GM23338 (cell line): ENCODE measurements around the gene HNF1A. TPM values are rescaled to one million over a fixed set of nuclear protein-coding genes. Genes with fewer than 3 reads are reported as not detected.
A peak's percentile ranks its signal among the peaks of the same experiment; 100 is the strongest.

Source experiments
- ATAC-seq: fragments of 200-7000 bp; cut with Tn5 transposase; 3 replicates; pipeline ENCODE4 v1.9.1; 2020
- DNase-seq: peaks from one replicate; pipeline ENCODE4 v3.0.0-alpha.2; 2015; ENCODE audit warnings: low spot score
- H2AFZ ChIP-seq: fragments of 200-600 bp; sonication (generic); 2 replicates; pipeline ENCODE4 v1.8.0; 2016; ENCODE audit warnings: antibody characterized with exemption, mild to moderate bottlenecking, moderate library complexity
- H3F3A ChIP-seq: fragments of 200-600 bp; sonication (generic); replicated peaks from 2 replicates; pipeline ENCODE4 v1.8.0; 2017; ENCODE audit warnings: antibody characterized with exemption, mixed run types, low read depth
- H3K27ac ChIP-seq: fragments of 200-600 bp; sonication (generic); 2 replicates; pipeline ENCODE4 v1.6.1; 2016; ENCODE audit warnings: low read depth
- H3K27me3 ChIP-seq: fragments of 200-600 bp; sonication (generic); 2 replicates; pipeline ENCODE4 v1.8.0; 2016; ENCODE audit warnings: mild to moderate bottlenecking, mixed run types, moderate library complexity; ENCODE audit not compliant: insufficient read depth
- H3K36me3 ChIP-seq: fragments of 200-600 bp; sonication (generic); 2 replicates; pipeline ENCODE4 v1.8.0; 2016; ENCODE audit warnings: mild to moderate bottlenecking; ENCODE audit not compliant: insufficient read depth
- H3K4me1 ChIP-seq: fragments of 200-600 bp; sonication (generic); 2 replicates; pipeline ENCODE4 v1.8.0; 2016; ENCODE audit warnings: mild to moderate bottlenecking, moderate library complexity; ENCODE audit not compliant: insufficient read depth
- H3K4me2 ChIP-seq: fragments of 200-600 bp; sonication (generic); 2 replicates; pipeline ENCODE4 v1.7.1; 2017; ENCODE audit warnings: mixed run types
- H3K4me3 ChIP-seq: fragments of 200-600 bp; sonication (generic); 2 replicates; pipeline ENCODE4 v1.6.1; 2016; ENCODE audit warnings: mixed run types
- H3K79me2 ChIP-seq: fragments of 200-600 bp; sonication (generic); replicated peaks from 2 replicates; pipeline ENCODE4 v1.8.0; 2017; ENCODE audit warnings: mild to moderate bottlenecking; ENCODE audit not compliant: insufficient read depth
- H3K9me2 ChIP-seq: fragments of 200-600 bp; sonication (generic); 2 replicates; pipeline ENCODE4 v1.8.0; 2017; ENCODE audit not compliant: insufficient read depth
- H4K20me1 ChIP-seq: fragments of 200-600 bp; sonication (generic); replicated peaks from 2 replicates; pipeline ENCODE4 v1.8.0; 2017; ENCODE audit warnings: mild to moderate bottlenecking; ENCODE audit not compliant: insufficient read depth
- H3K27ac Mint-ChIP-seq: 2 replicates; pipeline ENCODE4 v1.8.0; 2020; ENCODE audit warnings: inconsistent platforms, mild to moderate bottlenecking, moderate library complexity, mixed read lengths
- H3K27me3 Mint-ChIP-seq: 3 replicates; pipeline ENCODE4 v1.8.0; 2022; ENCODE audit warnings: low read depth, mild to moderate bottlenecking, moderate library complexity, mixed read lengths, inconsistent platforms; ENCODE audit not compliant: insufficient read depth, poor library complexity
- H3K36me3 Mint-ChIP-seq: 3 replicates; pipeline ENCODE4 v1.8.0; 2021; ENCODE audit warnings: low read depth, mild to moderate bottlenecking, inconsistent platforms, moderate library complexity, mixed read lengths
- H3K4me1 Mint-ChIP-seq: 3 replicates; pipeline ENCODE4 v1.8.0; 2020; ENCODE audit warnings: mild to moderate bottlenecking, inconsistent platforms, mixed read lengths
- H3K4me3 Mint-ChIP-seq: 3 replicates; pipeline ENCODE4 v1.8.0; 2021; ENCODE audit warnings: moderate library complexity, mild to moderate bottlenecking, inconsistent platforms, mixed read lengths
- H3K9me3 Mint-ChIP-seq: 3 replicates; pipeline ENCODE4 v1.8.0; 2020; ENCODE audit warnings: moderate library complexity, mild to moderate bottlenecking, inconsistent platforms, mixed read lengths
- CREB1 ChIP-seq: fragments of 250-450 bp; sonication (Bioruptor Pico); IDR thresholded peaks from 2 replicates; pipeline ENCODE4 v1.5.0; 2020; ENCODE audit warnings: low read depth, mild to moderate bottlenecking, moderate library complexity
- CTCF ChIP-seq, 2 experiments: fragments of 200-600 bp in 1 of 2; sonication (generic) in 1 of 2; conservative IDR thresholded peaks; 2 replicates each; pipeline versions ENCODE4 v1.5.1 to v1.6.1; 2016 to 2017; ENCODE audit warnings: antibody characterized with exemption in 2 of 2, low read depth in 2 of 2, mild to moderate bottlenecking in 2 of 2, moderate library complexity in 1 of 2
- ETS1 ChIP-seq: IDR thresholded peaks from 2 replicates; pipeline ENCODE4 v1.6.1; 2016; ENCODE audit warnings: antibody characterized with exemption
- NANOG ChIP-seq: IDR thresholded peaks from 2 replicates; pipeline ENCODE4 v1.6.1; 2016; ENCODE audit warnings: antibody characterized with exemption, borderline replicate concordance
- POLR2AphosphoS5 ChIP-seq: IDR thresholded peaks from 2 replicates; pipeline ENCODE4 v1.6.1; 2016; ENCODE audit warnings: antibody characterized with exemption, low read depth
- STAT1 ChIP-seq: IDR thresholded peaks from one replicate; pipeline ENCODE4 v1.6.1; 2016; ENCODE audit warnings: antibody characterized with exemption; ENCODE audit not compliant: unreplicated experiment
- ZNF331 ChIP-seq: fragments of 250-450 bp; sonication (Bioruptor Pico); IDR thresholded peaks from 2 replicates; pipeline ENCODE4 v1.5.0; 2020; ENCODE audit warnings: low read depth, mild to moderate bottlenecking, moderate library complexity
- ZNF462 ChIP-seq: fragments of 250-450 bp; sonication (Bioruptor Pico); IDR thresholded peaks from 2 replicates; pipeline ENCODE4 v1.5.0; 2020; ENCODE audit warnings: mild to moderate bottlenecking, moderate library complexity
- polyA plus RNA-seq: library from polyadenylated mRNA; unstranded; fragments of >200 nt; fragmentation: Nextera tagmentation; extraction: Ambion mirVana; gene quantifications from 2 replicates; pipeline ENCODE4 v1.2.1, GENCODE V29; 2016
- total RNA-seq: library from RNA; depleted of rRNA; stranded (reverse); fragments of >200 nt; shearing (Covaris generic); gene quantifications from 2 replicates; pipeline ENCODE4 v1.2.3, GENCODE V29; 2014

The HNF1A gene
- total and polyA plus RNA-seq, 2 experiments from 2014 or later = 0.11 TPM; not detected in 1

- TF ChIP-seq POLR2AphosphoS5 (no peak), ZNF331 (CRISPR knock-in tag) (no peak), CREB1 (CRISPR knock-in tag) (no peak)
- ATAC-seq (no peak), DNase-seq (no peak)
- Histone ChIP-seq H2AFZ (no peak overlapping the region), H3K9me2 (no peaks in the 10 kb centered on the region; the same call in 1 of the 2 replicates), H3K4me1 (peaks cover 9% of the 10 kb centered on the region), H3K79me2 (peaks cover 28% of the 10 kb centered on the region), H3K36me3 (peaks cover 5% of the 10 kb centered on the region; the same call in 1 of the 2 replicates), H3K4me3 (no peak overlapping the region), H3F3A (no peaks in the 10 kb centered on the region), H3K27ac (no peak overlapping the region), H4K20me1 (peaks cover 11% of the 10 kb centered on the region), H3K27me3 (no peaks in the 10 kb centered on the region), H3K4me2 (no peak overlapping the region)
- Mint-ChIP-seq H3K4me3 (no peak overlapping the region), H3K36me3 (peaks cover 30% of the 10 kb centered on the region), H3K4me1 (peaks cover 7% of the 10 kb centered on the region; the same call in 2 of the 3 replicates), H3K27me3 (peaks cover 2% of the 10 kb centered on the region), H3K9me3 (no peaks in the 10 kb centered on the region), H3K27ac (no peak overlapping the region)
Measured at GRCh38 chr12:121013715-121014114, 35.4 kb downstream of the HNF1A start.

- H4K20me1 ChIP-seq = peaks cover 7% of the 10 kb centered on the region
- DNase-seq = peak; percentile 98
- H3K4me3 ChIP-seq = peak within 1 kb of the TSS; percentile 78
- H3F3A ChIP-seq = no peaks in the 10 kb centered on the region
- peak; percentile 96 for ATAC-seq
- peak within 1 kb of the TSS; percentile 97 for H3K27ac Mint-ChIP-seq
- H3K36me3 ChIP-seq = no peaks in the 10 kb centered on the region; the same call in 1 of the 2 replicates
- peak within 1 kb of the TSS; percentile 78 for H2AFZ ChIP-seq
- H3K4me2 ChIP-seq = peak within 1 kb of the TSS; percentile 98
- no peaks in the 10 kb centered on the region; the same call in 1 of the 2 replicates for H3K9me2 ChIP-seq
- H3K9me3 Mint-ChIP-seq = no peaks in the 10 kb centered on the region
- TF ChIP-seq ZNF462 (CRISPR knock-in tag) = no peak
- TF ChIP-seq ZNF331 (CRISPR knock-in tag) = no peak
- peak; percentile 97 for TF ChIP-seq ETS1
- no peak for TF ChIP-seq CTCF (conservative IDR thresholded peaks at IDR 0.05; ENCODE audit: low read depth in 2 of 2)
- TF ChIP-seq STAT1 = no peak
- peak; percentile 98 for TF ChIP-seq CREB1 (CRISPR knock-in tag)
- no peak for TF ChIP-seq NANOG
- peak; percentile 79 for TF ChIP-seq POLR2AphosphoS5
- no peaks in the 10 kb centered on the region for H3K27me3 ChIP-seq
- H3K27me3 Mint-ChIP-seq = peaks cover 2% of the 10 kb centered on the region
- peak within 1 kb of the TSS; percentile 95 for H3K4me3 Mint-ChIP-seq
- H3K4me1 ChIP-seq = peaks cover 9% of the 10 kb centered on the region
- peaks cover 28% of the 10 kb centered on the region for H3K79me2 ChIP-seq
- H3K27ac ChIP-seq = peak within 1 kb of the TSS; percentile 90
- H3K4me1 Mint-ChIP-seq = peaks cover 7% of the 10 kb centered on the region; the same call in 2 of the 3 replicates
- H3K36me3 Mint-ChIP-seq = peaks cover 9% of the 10 kb centered on the region
Measured at GRCh38 chr12:121015825-121016766, 37.8 kb downstream of the HNF1A start, which contains the start of gene C12orf43. TSS of gene C12orf43 (minus strand) at chr12:121016487. CDS start at chr12:121016474, 13 bp downstream.
